OCI-LY7 (cell line): ENCODE data around the gene PARD3B. TPM values are rescaled to one million over a fixed set of nuclear protein-coding genes. Genes with fewer than 3 reads are reported as not detected.

Experiments used
- BruUV-seq: library from RNA; stranded (reverse); fragments of 400-500 nt; replicated peaks from 2 replicates; lab custom pipeline; 2021; lab: Mats Ljungman, UMichigan
- CTCF ChIA-PET: fragments of 300-600 bp; sonication (Branson Sonifier 250); formaldehyde crosslinking; loops from one replicate; lab custom pipeline; 2022; ENCODE audit warnings: antibody characterized with exemption; ENCODE audit not compliant: unreplicated experiment; lab: Charles Lee
- POLR2A ChIA-PET: fragments of 300-600 bp; sonication (Branson Sonifier 250); formaldehyde crosslinking; loops from one replicate; lab custom pipeline; 2022; ENCODE audit warnings: antibody characterized with exemption; lab: Charles Lee
- DNase-seq: peaks from one replicate; pipeline ENCODE4 v3.0.0-alpha.2; 2015; ENCODE audit warnings: low spot score
- H2AFZ ChIP-seq: fragments of 200-600 bp; sonication (generic), shearing (Covaris generic); 2 replicates; pipeline ENCODE4 v1.6.1; 2014; ENCODE audit warnings: mild to moderate bottlenecking, antibody characterized with exemption, low read length, moderate library complexity
- H3K27ac ChIP-seq: fragments of 200-600 bp; sonication (generic); 2 replicates; pipeline ENCODE4 v1.5.1; 2014; ENCODE audit warnings: mixed run types, low read depth, mild to moderate bottlenecking, moderate library complexity, low read length, inconsistent platforms; ENCODE audit not compliant: poor library complexity, severe bottlenecking
- H3K36me3 ChIP-seq: fragments of 200-600 bp; sonication (generic); 2 replicates; pipeline ENCODE4 v1.6.1; 2014; ENCODE audit warnings: mild to moderate bottlenecking, antibody characterized with exemption, low read length, moderate library complexity, mixed read lengths; ENCODE audit not compliant: insufficient read depth
- H3K4me1 ChIP-seq: fragments of 200-600 bp; sonication (generic); 2 replicates; pipeline ENCODE4 v1.5.1; 2014; ENCODE audit warnings: mild to moderate bottlenecking, low read length; ENCODE audit not compliant: insufficient read depth, poor library complexity, severe bottlenecking
- H3K4me2 ChIP-seq: fragments of 200-600 bp; sonication (generic); 2 replicates; pipeline ENCODE4 v1.6.1; 2014; ENCODE audit warnings: mild to moderate bottlenecking, low read length
- H3K4me3 ChIP-seq: fragments of 200-600 bp; sonication (generic); 2 replicates; pipeline ENCODE4 v1.5.1; 2014; ENCODE audit warnings: mild to moderate bottlenecking, low read depth, low read length; ENCODE audit not compliant: poor library complexity, severe bottlenecking
- H3K79me2 ChIP-seq: fragments of 200-600 bp; sonication (generic); 2 replicates; pipeline ENCODE4 v1.6.1; 2016; ENCODE audit warnings: low read depth, mild to moderate bottlenecking, low read length, moderate library complexity, mixed read lengths; ENCODE audit not compliant: insufficient read depth
- H3K9me2 ChIP-seq: fragments of 200-600 bp; sonication (generic); 2 replicates; pipeline ENCODE4 v1.6.1; 2016; ENCODE audit warnings: mild to moderate bottlenecking, low read length, mixed read lengths; ENCODE audit not compliant: insufficient read depth
- H3K9me3 ChIP-seq: fragments of 200-600 bp; sonication (generic); 2 replicates; pipeline ENCODE4 v1.6.1; 2014; ENCODE audit warnings: mild to moderate bottlenecking, mixed run types, low read length, mixed read lengths
- H4K20me1 ChIP-seq: fragments of 200-600 bp; sonication (generic); 2 replicates; pipeline ENCODE4 v1.6.1; 2014; ENCODE audit warnings: mild to moderate bottlenecking, antibody characterized with exemption, low read length, moderate library complexity, mixed read lengths; ENCODE audit not compliant: insufficient read depth
- CTCF ChIP-seq: fragments of 200-600 bp; sonication (generic); conservative IDR thresholded peaks from 2 replicates; pipeline ENCODE4 v1.5.1; 2014; ENCODE audit warnings: mild to moderate bottlenecking, antibody characterized with exemption, low read length, moderate library complexity, mixed read lengths
- EZH2phosphoT487 ChIP-seq: fragments of 200-600 bp; sonication (generic); IDR thresholded peaks from 2 replicates; pipeline ENCODE4 v1.6.1; 2018; ENCODE audit warnings: low read depth, borderline replicate concordance, mild to moderate bottlenecking, mixed run types, antibody characterized with exemption, low read length, moderate library complexity, mixed read lengths
- intact Hi-C: fragments of 100-400 bp; cut with micrococcal nuclease; formaldehyde crosslinking; loops from one replicate; pipeline ENCODE4 v1.10.0; 2022; ENCODE audit not compliant: unreplicated experiment
- total RNA-seq, 2 experiments: library from RNA; depleted of rRNA in 1 of 2; stranded (reverse); fragments of >200 nt in 1 of 2; shearing (Covaris generic) in 1 of 2; gene quantifications; 2 replicates each; pipeline ENCODE4 v1.2.3, GENCODE V29; 2014 to 2022

PARD3B gene
- total RNA-seq, 2 experiments from 2014 or later = not detected

GRCh38 chr2:205524656-205525055, 979.4 kb downstream of the PARD3B start:
- CTCF ChIA-PET = no interaction called here
- H3K9me3 ChIP-seq = no peaks in the 10 kb centered on the region
- H3K4me1 ChIP-seq = no peaks in the 10 kb centered on the region
- BruUV-seq = no TSS peak
- no peaks in the 10 kb centered on the region for H3K36me3 ChIP-seq
- H3K79me2 ChIP-seq = no peaks in the 10 kb centered on the region
- intact Hi-C loops = no loop called here
- no peak overlapping the region for H3K27ac ChIP-seq
- H3K4me3 ChIP-seq = no peak overlapping the region
- H3K4me2 ChIP-seq = no peak overlapping the region
- H4K20me1 ChIP-seq = no peaks in the 10 kb centered on the region
- POLR2A ChIA-PET = interaction anchor here (1.2 kb wide), 1 partner anchor 9 kb away, joined by 3 read pairs; no protein-coding TSS in a partner anchor
- TF ChIP-seq CTCF (no peak), EZH2phosphoT487 (no peak)
- no peak for DNase-seq
- no peak overlapping the region for H2AFZ ChIP-seq
- H3K9me2 ChIP-seq = no peaks in the 10 kb centered on the region

GRCh38 chr2:205527801-205528200, 982.5 kb downstream of the PARD3B start:
- Histone ChIP-seq H4K20me1 (no peaks in the 10 kb centered on the region), H3K36me3 (no peaks in the 10 kb centered on the region), H3K4me3 (no peak overlapping the region), H3K4me1 (no peaks in the 10 kb centered on the region), H3K79me2 (no peaks in the 10 kb centered on the region), H3K4me2 (no peak overlapping the region), H3K9me2 (no peaks in the 10 kb centered on the region), H3K27ac (no peak overlapping the region), H2AFZ (no peak overlapping the region), H3K9me3 (no peaks in the 10 kb centered on the region)
- intact Hi-C loops = no loop called here
- CTCF ChIA-PET = no interaction called here
- POLR2A ChIA-PET = no interaction called here
- no TSS peak for BruUV-seq
- no peak for TF ChIP-seq CTCF
- no peak for DNase-seq

- no peak overlapping the region for H3K27ac ChIP-seq
- H3K79me2 ChIP-seq = no peaks in the 10 kb centered on the region
- DNase-seq = no peak
- H3K9me2 ChIP-seq = no peaks in the 10 kb centered on the region
- no peaks in the 10 kb centered on the region for H3K9me3 ChIP-seq
- intact Hi-C loops = no loop called here
- BruUV-seq = no TSS peak
- H3K4me1 ChIP-seq = no peaks in the 10 kb centered on the region
- POLR2A ChIA-PET = interaction anchor here (0.9 kb wide), 1 partner anchor 44 kb away, joined by 3 read pairs; no protein-coding TSS in a partner anchor
- no peak overlapping the region for H3K4me2 ChIP-seq
- CTCF ChIA-PET = no interaction called here
- no peaks in the 10 kb centered on the region for H4K20me1 ChIP-seq
- no peak overlapping the region for H2AFZ ChIP-seq
- no peaks in the 10 kb centered on the region for H3K36me3 ChIP-seq
- no peak overlapping the region for H3K4me3 ChIP-seq
- TF ChIP-seq EZH2phosphoT487 (no peak), CTCF (no peak)
Measured at GRCh38 chr2:205531072-205531471, 985.8 kb downstream of the PARD3B start.
